Measurements from ENCODE around the gene ELP4.
"Not testable (repeated sequence)": the region's sequence is repeated elsewhere in the genome, so short reads cannot be mapped to it uniquely, and the experiment has no call there.

The ELP4 gene, protein sequence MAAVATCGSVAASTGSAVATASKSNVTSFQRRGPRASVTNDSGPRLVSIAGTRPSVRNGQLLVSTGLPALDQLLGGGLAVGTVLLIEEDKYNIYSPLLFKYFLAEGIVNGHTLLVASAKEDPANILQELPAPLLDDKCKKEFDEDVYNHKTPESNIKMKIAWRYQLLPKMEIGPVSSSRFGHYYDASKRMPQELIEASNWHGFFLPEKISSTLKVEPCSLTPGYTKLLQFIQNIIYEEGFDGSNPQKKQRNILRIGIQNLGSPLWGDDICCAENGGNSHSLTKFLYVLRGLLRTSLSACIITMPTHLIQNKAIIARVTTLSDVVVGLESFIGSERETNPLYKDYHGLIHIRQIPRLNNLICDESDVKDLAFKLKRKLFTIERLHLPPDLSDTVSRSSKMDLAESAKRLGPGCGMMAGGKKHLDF

DNA sequence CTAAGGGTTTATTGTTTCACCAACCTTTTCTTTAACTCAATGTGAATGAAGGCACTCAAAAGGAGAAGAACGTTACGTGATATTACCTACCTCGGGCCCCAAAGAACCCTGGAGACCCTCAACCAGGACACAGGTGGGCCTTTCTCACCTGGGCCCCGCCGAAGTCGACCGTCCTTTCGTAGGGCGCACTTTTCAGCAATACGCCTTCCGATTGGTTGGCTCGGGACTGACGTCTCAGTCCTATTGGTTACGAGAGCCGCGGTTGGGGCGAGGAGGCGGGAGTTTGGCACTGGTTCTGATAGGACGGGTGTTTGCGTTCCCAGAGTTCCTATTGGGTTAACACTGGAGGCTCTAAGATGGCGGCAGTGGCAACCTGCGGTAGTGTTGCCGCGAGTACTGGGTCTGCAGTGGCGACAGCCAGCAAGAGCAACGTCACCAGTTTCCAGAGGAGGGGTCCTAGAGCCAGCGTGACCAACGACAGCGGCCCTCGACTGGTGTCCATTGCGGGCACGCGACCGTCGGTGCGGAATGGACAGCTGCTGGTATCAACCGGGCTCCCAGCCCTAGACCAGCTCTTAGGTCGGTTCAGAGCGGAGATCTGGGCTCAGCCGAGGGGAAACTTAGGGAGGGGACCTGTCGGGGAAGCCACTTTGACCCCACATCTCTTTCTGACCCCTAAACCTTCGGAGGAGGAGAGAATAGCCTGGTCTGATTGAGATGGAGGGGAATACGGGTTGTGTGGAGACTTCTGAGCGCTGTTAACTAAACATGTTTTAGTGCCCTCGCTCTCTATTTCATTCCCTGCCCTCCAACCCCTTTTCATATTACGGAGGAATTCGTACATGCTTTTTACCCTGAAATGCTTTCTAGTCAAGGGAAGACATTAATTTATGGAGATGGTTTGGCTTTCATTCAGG, at the start of gene ELP4, which contains the start of gene IMMP1L:
TSS of gene ELP4 (plus strand) at position 339 of the 917 bp plus-strand sequence. CDS start at position 357, 18 bp downstream.
TSS of gene IMMP1L (minus strand) at position 194 of the 917 bp plus-strand sequence. CDS start 46,346 bp downstream, outside the sequence.
- peak; percentile 90 to 97 for DNase-seq

DNA sequence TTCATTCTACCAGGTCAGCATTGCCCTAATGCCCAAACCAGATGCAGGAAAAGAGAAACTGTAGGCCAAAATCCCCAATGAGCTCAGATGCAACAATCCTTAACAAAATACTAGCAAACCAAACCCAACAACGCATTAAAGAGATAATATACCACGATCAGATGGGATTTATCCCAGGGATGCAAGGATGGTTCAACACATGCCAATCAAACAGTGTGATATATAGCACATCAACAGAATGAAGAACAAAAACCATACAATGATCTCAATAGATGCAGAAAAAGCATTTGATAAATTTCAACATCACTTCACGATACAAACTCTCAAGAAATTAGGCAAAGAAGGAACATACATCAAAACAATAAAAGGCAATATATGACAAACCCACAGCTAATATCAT, 45.1 kb upstream of the ELP4 start:
- DNase-seq: no peak

- DNase-seq: no peak
These were observed 35.5 kb upstream of the ELP4 start for GRCh38 chr11:31474083-31474482.

- DNase-seq: peak; percentile 80 to 93
These were observed 31.9 kb upstream of the ELP4 start for GRCh38 chr11:31477528-31478222.

DNA sequence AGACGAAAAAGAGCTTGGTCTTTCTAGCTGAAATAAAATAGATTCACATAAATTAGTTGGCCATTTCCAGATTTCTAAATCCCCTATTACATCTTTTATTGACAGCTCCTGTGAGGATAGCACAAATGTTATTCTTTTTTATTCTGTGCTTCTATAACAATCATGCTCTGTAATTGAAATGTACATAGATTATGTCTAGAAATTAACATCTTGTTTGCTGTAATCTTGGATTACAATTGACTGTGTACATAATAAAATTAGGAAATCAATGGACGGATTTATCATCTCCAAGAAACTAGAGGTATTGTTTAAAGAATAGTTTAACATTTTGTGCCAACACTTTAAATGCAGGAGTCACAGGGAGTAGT, 31.4 kb upstream of the ELP4 start:
- DNase-seq: no peak

DNA sequence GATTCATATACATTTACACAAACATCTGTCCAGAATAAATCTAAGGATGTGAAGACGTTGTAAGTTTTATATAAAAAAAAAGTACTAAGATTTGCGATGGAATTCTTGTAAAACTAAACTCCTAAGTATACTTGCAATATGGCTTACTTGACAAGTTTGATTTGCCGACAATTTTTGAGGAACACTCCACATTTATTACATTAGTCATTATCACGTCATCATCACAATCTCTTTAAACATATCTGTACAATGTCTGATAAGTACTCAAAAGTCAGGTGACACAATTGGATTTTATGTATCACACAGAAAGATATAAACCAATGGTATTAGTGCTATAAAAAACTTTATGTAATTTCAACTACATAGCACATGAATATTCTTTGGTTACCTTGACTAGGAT, 30.5 kb upstream of the ELP4 start:
- no peak for DNase-seq

GRCh38 chr11:31480930-31481329, 28.6 kb upstream of the ELP4 start:
- DNase-seq: peak in 1 of 2 experiments; percentile 77

GRCh38 chr11:31484497-31484896, 25.1 kb upstream of the ELP4 start:
- DNase-seq: no peak

DNA sequence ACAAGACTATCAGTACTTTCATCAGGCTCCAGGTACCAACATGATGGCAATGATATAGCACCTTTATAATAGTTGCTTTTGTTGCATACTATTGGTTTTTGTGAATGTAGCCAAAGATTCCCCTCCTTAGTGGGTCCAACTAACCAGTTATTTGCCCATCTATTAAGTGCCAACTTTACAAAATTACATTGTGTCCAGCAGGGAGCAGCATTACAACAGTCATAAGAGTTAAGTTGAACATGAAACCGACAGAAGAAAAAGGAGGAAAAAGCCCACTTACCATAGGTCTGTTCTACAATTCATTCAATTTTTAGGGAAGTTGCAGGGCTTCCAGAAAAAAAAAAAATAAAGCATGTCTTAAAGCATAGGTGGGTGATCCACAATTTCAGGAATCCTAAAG, 21.7 kb upstream of the ELP4 start:
- peak; percentile 55 to 58 for DNase-seq

- DNase-seq: no peak
These were observed 17.1 kb upstream of the ELP4 start for GRCh38 chr11:31492320-31492913.

GRCh38 chr11:31493235-31493634, 16.3 kb upstream of the ELP4 start:
- no peak for DNase-seq

DNA sequence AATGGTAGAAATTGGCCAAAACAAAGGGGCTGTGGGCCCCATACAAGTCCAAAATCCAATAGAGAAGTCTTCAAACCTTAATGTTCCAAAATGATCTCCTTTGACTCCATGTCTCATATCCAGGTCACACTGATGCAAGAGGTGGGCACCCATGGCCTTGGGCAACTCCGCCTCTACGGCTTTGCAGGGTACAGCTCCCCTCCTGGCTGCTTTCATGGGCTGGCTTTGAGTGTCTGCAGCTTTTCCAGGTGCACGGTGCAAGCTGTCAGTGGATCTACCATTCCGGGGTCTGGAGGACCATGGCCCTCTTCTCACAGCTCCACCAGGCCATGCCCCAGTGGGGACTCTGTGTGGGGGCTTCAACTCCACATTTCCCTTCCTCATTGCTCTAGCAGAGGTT, 15.8 kb upstream of the ELP4 start:
- not testable (repeated sequence) for DNase-seq

- DNase-seq: no peak
These were observed 9.9 kb upstream of the ELP4 start for GRCh38 chr11:31499576-31500178.

GRCh38 chr11:31500560-31500959, 9.0 kb upstream of the ELP4 start:
- no peak for DNase-seq

DNA sequence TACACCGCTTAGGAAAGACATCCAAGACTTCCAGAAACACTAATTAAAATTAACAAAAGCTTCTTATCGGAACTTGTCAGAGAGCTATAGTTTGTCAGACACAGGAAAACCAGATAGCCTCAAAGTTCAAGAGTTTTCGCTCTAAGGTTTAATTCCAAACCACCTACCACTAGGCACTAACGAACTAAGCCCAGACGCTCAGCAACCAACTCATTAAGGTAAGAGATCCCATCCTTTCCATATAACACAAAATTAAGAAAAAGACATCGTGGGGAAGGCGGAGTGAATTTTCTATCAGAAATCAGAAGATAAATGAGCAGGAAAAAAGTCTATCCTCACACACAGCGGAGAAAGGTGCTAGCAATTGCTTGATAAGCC, 527 bp upstream of the ELP4 start:
- peak; percentile 26 to 48 for DNase-seq

- DNase-seq: no peak
These were observed 2.5 kb downstream of the ELP4 start for GRCh38 chr11:31512117-31512516.

DNA sequence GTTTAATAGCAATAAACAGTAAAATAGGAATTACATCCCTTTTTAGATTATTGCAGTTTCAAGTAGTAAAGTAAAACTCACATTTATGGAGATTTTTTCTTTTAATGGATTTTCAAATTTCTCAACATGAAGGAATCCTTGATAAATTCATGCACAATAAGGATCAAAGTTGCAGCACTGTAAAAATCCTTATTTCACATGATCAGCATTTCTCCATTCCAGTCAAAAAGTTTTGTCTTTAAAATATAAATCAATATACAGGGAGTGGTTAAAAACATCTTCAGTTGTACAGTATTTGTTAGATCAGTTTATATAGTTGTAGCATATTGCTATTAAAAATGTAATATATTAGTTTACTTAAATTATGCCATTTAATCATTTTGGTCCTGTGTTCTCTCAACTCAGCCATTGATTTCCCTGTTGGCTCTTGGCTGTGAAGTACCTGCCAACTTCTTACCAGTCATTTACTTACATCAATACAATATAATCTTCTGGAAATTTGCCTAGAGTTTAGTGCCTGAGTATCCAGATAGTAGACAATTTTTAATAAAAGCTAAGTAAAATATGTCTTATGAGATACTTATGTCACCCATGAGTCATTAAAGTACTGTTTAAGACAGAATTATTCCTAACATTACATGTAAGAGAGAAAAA, 12.1 kb downstream of the ELP4 start:
- no peak for DNase-seq

- DNase-seq: no peak
These were observed 19.6 kb downstream of the ELP4 start for GRCh38 chr11:31529189-31529588.

- DNase-seq: no peak
These were observed 20.1 kb downstream of the ELP4 start for GRCh38 chr11:31529701-31530100.

GRCh38 chr11:31531293-31531692, 21.7 kb downstream of the ELP4 start:
- no peak for DNase-seq

- DNase-seq: no peak
These were observed 25.9 kb downstream of the ELP4 start for GRCh38 chr11:31535479-31535878.

- DNase-seq: no peak
These were observed 33.3 kb downstream of the ELP4 start for GRCh38 chr11:31542862-31543261.
